Stimulated activated CD4-positive, alpha-beta T cell treated with anti-CD3 and anti-CD28 coated beads, Interleukin-15, amount 100 ng/mL, for 24 hours (primary cell): Measurements from ENCODE around the gene TEK.

Experiments used
- DNase-seq: peaks from one replicate; pipeline ENCODE4 v3.0.0-alpha.2; 2020

Gene TEK

GRCh38 chr9:27258662-27259061 lies 149.6 kb downstream of the TEK start:
- DNase-seq = no peak

- no peak for DNase-seq
These were observed 151.9 kb downstream of the TEK start for GRCh38 chr9:27260789-27261516.

GRCh38 chr9:27261517-27262211 lies 152.6 kb downstream of the TEK start:
- no peak for DNase-seq

GRCh38 chr9:27272103-27272502 lies 163.1 kb downstream of the TEK start:
- DNase-seq = no peak

- no peak for DNase-seq
These were observed 164.2 kb downstream of the TEK start for GRCh38 chr9:27273186-27273585.

- peak; percentile 12 for DNase-seq
These were observed 167.4 kb downstream of the TEK start for GRCh38 chr9:27276193-27277030.

- no peak for DNase-seq
These were observed 169.3 kb downstream of the TEK start for GRCh38 chr9:27278374-27278773.

- no peak for DNase-seq
These were observed 170.6 kb downstream of the TEK start for GRCh38 chr9:27279611-27280010.
